NB4 (cell line): ENCODE measurements around the gene DDX17.

Source experiments
- CTCF ChIP-seq: IDR thresholded peaks from one replicate; pipeline ENCODE4 v1.5.1; 2012; ENCODE audit warnings: low read depth, low read length
- MAX ChIP-seq: IDR thresholded peaks from 2 replicates; pipeline ENCODE4 v1.6.1; 2011; ENCODE audit warnings: low read depth, low read length
- MYC ChIP-seq: IDR thresholded peaks from 2 replicates; pipeline ENCODE4 v1.6.1; 2011; ENCODE audit warnings: low read depth, low read length
- POLR2A ChIP-seq: IDR thresholded peaks from 2 replicates; pipeline ENCODE4 v1.6.1; 2011; ENCODE audit warnings: mild to moderate bottlenecking; ENCODE audit not compliant: insufficient read length; ENCODE audit errors: extremely low read depth

- TF ChIP-seq CTCF (no peak), POLR2A (no peak), MYC (no peak), MAX (no peak)
Measured at GRCh38 chr22:38456272-38456835, 49.8 kb downstream of the DDX17 start.
